ENCODE measurements around the gene WBP1L.

Gene WBP1L

DNA sequence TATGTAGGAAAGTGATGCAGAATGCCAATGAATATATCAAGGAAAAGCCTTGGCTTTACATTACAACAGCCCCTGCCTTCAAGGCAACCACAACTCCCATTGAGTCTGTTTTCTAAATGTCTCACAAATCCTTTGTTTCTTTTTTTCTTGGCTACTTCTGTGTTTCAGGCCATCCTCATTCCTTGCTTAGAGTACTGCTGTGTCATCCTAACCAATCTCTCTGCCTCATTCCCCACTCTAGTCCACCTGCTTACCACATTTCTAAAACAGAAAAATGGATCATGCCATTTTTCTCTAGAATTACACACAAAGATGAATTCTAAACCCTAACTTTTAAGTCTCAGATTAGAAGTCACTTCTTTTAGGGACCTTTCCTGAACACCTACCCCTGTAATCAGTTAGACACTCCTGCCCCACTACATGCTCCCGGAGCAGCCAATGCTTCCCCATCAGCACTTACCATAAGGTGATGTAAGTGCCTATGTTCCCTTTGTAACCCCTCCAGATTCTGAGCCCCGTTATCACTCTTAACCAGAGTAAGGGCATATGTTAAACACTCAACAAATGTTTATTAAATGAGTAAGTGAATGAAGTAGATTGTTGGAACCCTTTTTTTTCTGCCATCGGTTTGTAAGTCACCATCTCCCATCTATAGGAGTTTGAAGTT lies 113.1 kb downstream of the WBP1L start:
- TF ChIP-seq, protein P1, sequence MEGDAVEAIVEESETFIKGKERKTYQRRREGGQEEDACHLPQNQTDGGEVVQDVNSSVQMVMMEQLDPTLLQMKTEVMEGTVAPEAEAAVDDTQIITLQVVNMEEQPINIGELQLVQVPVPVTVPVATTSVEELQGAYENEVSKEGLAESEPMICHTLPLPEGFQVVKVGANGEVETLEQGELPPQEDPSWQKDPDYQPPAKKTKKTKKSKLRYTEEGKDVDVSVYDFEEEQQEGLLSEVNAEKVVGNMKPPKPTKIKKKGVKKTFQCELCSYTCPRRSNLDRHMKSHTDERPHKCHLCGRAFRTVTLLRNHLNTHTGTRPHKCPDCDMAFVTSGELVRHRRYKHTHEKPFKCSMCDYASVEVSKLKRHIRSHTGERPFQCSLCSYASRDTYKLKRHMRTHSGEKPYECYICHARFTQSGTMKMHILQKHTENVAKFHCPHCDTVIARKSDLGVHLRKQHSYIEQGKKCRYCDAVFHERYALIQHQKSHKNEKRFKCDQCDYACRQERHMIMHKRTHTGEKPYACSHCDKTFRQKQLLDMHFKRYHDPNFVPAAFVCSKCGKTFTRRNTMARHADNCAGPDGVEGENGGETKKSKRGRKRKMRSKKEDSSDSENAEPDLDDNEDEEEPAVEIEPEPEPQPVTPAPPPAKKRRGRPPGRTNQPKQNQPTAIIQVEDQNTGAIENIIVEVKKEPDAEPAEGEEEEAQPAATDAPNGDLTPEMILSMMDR (IDR thresholded peaks at IDR 0.05; ENCODE audit: poor library complexity, severe bottlenecking): no peak
- ATAC-seq (ENCODE audit: low read depth): no peak

DNA sequence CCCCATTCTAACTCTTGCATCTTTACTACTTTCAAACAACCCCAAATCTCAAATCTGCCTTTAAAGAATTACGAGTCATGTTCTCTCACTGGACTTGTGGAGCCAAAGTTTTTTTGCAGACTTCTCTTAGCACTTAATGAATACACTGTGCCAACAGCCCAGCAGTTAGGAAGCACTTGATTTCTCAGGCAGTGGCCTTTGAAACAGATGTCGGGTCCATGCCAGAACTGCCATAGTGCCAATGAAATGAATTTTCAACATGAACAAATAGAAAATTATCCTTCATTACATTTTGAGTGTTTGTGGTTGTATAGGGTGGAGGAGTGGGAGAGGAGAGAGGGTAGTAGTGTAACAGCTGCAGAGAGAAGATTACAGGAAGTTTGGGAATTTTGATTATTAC lies 116.2 kb downstream of the WBP1L start:
- Histone ChIP-seq H3K9me3 (ENCODE audit: severe bottlenecking) (no peaks in the 10 kb centered on the region), H3K27me3 (ENCODE audit: insufficient read depth, poor library complexity, severe bottlenecking) (no peaks in the 10 kb centered on the region), H3K36me3 (ENCODE audit: low read depth) (no peaks in the 10 kb centered on the region; the same call in 1 of the 2 replicates), H3K27ac (ENCODE audit: poor library complexity, severe bottlenecking) (no peak overlapping the region), H3K4me1 (ENCODE audit: insufficient read depth, poor library complexity, severe bottlenecking) (peaks cover 14% of the 10 kb centered on the region), H3K4me3 (ENCODE audit: severe bottlenecking) (no peak overlapping the region)
- TF ChIP-seq, protein P1 (IDR thresholded peaks at IDR 0.05; ENCODE audit: poor library complexity, severe bottlenecking): no peak
- DNase-seq (ENCODE audit: low spot score): no peak
- no peak for ATAC-seq (ENCODE audit: low read depth)

More for the DNA sequence above, 113.1 kb downstream of the WBP1L start:
- no peaks in the 10 kb centered on the region; the same call in 1 of the 2 replicates for H3K36me3 ChIP-seq (ENCODE audit: low read depth)
- no peak overlapping the region for H3K4me3 ChIP-seq (ENCODE audit: severe bottlenecking)
- no peaks in the 10 kb centered on the region for H3K9me3 ChIP-seq (ENCODE audit: severe bottlenecking)
- peaks cover 18% of the 10 kb centered on the region for H3K4me1 ChIP-seq (ENCODE audit: insufficient read depth, poor library complexity, severe bottlenecking)
- H3K27me3 ChIP-seq (ENCODE audit: insufficient read depth, poor library complexity, severe bottlenecking): no peaks in the 10 kb centered on the region
- H3K27ac ChIP-seq (ENCODE audit: poor library complexity, severe bottlenecking): no peak overlapping the region
- DNase-seq (ENCODE audit: low spot score): no peak

DNA sequence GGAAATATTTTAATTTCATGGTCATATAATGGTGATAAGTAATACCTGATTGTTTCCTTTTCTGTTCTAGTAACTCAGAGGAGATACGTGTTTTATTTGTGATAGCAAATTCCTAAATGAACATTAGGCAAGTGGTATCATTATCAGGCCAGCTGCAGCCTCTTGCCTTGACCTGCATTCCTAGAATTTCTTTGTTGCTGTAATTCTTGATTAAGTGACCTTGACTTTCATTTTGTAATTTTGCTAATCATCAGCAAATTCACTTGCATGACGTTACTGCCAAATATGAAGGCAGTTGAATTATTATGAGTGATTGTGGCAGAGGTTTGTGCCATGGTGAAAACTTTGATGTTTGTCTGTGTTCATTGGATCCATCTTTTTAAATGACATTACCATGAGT lies 119.9 kb downstream of the WBP1L start:
- Histone ChIP-seq H3K4me1 (ENCODE audit: insufficient read depth, poor library complexity, severe bottlenecking) (no peaks in the 10 kb centered on the region), H3K27ac (ENCODE audit: poor library complexity, severe bottlenecking) (no peak overlapping the region), H3K4me3 (ENCODE audit: severe bottlenecking) (no peak overlapping the region), H3K9me3 (ENCODE audit: severe bottlenecking) (no peaks in the 10 kb centered on the region), H3K27me3 (ENCODE audit: insufficient read depth, poor library complexity, severe bottlenecking) (no peaks in the 10 kb centered on the region), H3K36me3 (ENCODE audit: low read depth) (no peaks in the 10 kb centered on the region; the same call in 1 of the 2 replicates)
- ATAC-seq (ENCODE audit: low read depth): no peak
- DNase-seq (ENCODE audit: low spot score): no peak
- TF ChIP-seq, protein P1 (IDR thresholded peaks at IDR 0.05; ENCODE audit: poor library complexity, severe bottlenecking): no peak

DNA sequence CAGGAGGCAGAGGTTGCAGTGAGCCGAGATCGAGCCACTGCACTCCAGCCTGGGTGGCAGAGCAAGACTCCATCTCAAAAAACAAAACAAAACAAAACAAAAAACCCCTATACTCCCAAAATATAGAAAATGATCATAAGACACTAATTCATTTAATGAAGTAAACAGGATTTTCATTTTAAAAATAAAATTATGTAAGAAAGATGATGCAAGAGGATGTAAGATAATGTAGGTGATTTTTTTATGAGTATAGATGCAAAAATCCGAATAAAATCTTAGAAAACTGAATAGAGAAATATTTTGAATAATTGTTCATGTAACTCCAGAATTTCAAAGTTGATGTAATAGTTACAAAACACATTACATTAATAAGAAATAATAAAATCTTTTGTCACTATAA lies 121.9 kb downstream of the WBP1L start:
- no peak for ATAC-seq (ENCODE audit: low read depth)
- TF ChIP-seq, protein P1 (IDR thresholded peaks at IDR 0.05; ENCODE audit: poor library complexity, severe bottlenecking): no peak
- no peak overlapping the region for H3K4me3 ChIP-seq (ENCODE audit: severe bottlenecking)
- no peak for DNase-seq (ENCODE audit: low spot score)
- no peak overlapping the region for H3K27ac ChIP-seq (ENCODE audit: poor library complexity, severe bottlenecking)
- no peaks in the 10 kb centered on the region for H3K27me3 ChIP-seq (ENCODE audit: insufficient read depth, poor library complexity, severe bottlenecking)
- H3K4me1 ChIP-seq (ENCODE audit: insufficient read depth, poor library complexity, severe bottlenecking): no peaks in the 10 kb centered on the region
- no peaks in the 10 kb centered on the region; the same call in 1 of the 2 replicates for H3K36me3 ChIP-seq (ENCODE audit: low read depth)
- no peaks in the 10 kb centered on the region for H3K9me3 ChIP-seq (ENCODE audit: severe bottlenecking)

Measured in RWPE2 (cell line).